Hindlimb muscle (tissue), 1 donor: Measurements from ENCODE around the gene ZP1. TPM values are rescaled to one million over a fixed set of nuclear protein-coding genes. Genes with fewer than 3 reads are reported as not detected.
"Not testable (repeated sequence)": the region's sequence is repeated elsewhere in the genome, so short reads cannot be mapped to it uniquely, and the experiment has no call there.

ENCODE experiments used
- DNase-seq: peaks from one replicate; pipeline ENCODE4 v3.0.0-alpha.2; 2013
- polyA plus RNA-seq: library from polyadenylated mRNA; unstranded; fragments of 120-200 nt; gene quantifications from one replicate; pipeline ENCODE4 v1.2.1, GENCODE V29; 2013; ENCODE audit not compliant: insufficient read length

Gene ZP1
- polyA plus RNA-seq, 1 donor = 0.36 TPM

DNA sequence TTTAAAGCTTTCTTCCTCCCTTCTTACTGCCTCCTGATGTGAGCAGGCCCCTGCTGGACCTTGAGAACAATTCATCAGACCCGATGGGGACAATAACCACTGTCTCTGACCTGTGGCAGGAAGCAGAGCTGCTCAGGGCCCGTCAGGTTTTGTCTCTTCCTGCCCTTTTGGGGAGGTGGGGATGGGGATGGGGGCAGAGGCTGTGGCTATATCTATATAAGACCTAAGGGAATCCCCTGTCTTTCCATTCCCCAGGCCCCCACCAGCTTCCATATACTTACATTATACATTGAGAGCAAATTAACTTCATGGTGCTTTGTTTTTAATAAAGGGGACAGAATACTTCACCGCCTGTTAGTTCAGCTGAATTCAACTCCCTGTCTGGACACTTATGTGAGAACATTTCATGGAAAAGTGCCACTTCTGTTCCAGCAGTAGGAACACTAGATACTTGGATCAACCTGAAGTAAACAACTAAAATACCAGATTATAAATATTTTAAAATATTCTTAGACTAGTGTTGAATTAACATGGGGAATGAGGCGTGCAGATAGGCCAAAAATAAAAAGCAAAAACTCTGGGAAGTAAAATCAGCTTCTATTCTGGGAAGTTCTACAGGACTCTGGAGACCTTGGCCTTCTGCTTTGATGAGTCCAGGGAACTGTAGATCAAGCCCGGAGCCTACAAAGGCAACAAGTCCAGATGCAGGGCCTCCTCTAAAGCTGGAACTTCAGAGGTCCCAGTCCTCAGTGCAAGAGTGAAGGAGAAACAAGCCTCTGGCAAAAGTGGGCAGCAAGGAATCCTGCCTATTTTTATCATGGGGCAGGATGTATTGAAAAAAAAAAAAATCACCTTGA lies 11.1 kb downstream of the ZP1 start:
- peak; percentile 50 for DNase-seq

GRCh38 chr11:60879104-60879503 lies 11.8 kb downstream of the ZP1 start:
- DNase-seq = no peak

DNA sequence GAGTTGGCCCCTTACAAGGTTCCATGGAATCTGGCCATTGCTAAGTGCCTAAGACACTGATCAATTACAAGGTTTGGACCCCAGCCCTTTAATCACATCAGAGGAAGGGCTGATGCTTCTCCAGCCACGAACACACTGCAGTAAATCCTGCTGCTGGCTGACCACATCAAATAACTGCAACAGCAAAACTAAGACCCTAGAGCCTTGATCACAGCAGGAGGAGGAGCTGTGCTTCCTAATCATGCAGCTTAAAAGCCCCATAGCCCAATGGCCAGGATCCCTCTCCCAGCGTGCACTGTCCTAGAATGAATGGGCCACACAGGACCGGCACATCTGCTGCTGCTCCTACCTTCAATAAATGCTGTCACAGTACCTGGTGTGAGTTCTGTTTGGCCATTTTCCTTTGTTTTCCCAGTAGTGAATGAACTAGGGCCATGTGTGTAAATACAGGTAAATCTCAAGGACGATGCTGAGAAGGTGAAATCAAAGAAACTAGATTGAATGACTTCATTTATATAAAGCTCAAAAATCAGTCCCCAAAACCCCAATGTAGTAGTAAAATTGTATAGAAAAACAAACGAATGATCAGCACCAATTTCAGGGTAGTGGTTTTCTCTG lies 12.7 kb downstream of the ZP1 start:
- DNase-seq = no peak

DNA sequence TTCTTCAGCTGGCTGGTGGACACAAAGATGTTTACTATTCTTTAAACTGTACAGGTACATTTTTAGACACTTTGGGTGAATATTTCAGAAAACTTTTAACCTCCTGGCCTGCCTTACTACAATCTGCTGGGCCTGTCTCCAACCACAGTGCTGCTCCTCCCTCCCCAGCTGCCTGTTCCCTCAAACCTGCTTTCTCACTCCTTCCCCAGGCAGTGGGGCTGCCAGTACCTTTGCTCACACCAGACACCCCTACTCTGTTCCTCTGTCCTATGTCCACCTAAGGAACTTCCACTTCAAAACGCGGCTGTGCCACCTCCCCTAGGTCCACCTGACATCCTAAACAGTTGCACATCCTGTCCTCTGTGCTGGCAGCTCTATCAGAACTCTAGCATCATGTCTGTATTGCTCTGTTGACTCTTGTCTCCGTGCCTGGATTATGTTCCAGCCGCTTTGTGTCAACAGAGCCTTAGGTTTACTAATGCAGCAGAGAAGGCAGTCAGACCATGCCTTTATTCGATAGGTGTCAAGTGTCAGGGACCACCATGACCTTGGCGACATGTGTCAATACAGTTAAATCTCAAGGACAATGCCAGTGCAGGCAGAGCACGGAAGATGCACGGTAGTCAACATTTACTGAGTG lies 13.4 kb downstream of the ZP1 start:
- DNase-seq = no peak

GRCh38 chr11:60887556-60887955 lies 20.2 kb downstream of the ZP1 start:
- DNase-seq = no peak

DNA sequence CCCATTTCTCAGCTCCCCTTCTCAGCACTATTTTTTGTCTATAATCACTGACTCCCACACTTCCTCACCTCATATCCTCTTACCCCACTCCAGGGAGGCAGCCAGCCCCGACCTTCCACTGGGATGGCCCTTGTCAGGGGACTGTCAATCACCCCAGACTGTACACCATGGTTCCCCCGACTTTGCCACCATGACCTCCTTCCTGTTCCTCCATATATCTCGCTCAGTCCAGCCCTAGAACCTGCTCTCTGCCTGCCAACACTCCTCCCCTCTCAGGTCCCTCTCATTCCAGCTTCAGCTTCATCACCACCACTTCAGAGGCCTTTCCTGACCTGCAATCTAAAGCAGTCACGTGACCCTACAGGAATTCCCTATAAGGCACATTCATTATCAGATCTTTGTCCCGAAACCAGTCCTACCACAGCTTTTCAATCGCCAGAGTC lies 22.5 kb downstream of the ZP1 start:
- DNase-seq = no peak

DNA sequence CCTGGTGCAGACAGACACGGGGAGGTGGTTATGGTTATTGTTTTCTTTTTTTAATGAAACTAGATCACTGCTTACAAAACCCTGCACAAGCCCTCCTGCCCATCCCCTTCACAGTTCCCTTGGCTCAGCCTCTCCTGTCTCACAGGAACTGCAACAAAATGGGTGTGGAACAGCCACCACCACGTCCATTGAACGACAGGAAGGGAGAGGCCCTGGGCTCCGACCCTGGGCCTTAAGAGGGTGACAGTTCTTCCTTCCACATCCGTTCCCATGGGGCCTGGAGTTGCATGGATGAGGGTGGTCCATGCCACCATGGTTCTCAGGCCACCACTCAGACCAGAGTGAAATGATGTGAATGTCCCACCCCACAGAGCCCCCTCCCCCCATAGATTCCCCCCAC lies 23.4 kb downstream of the ZP1 start:
- DNase-seq = no peak

GRCh38 chr11:60891103-60891741 lies 23.9 kb downstream of the ZP1 start:
- DNase-seq = no peak

DNA sequence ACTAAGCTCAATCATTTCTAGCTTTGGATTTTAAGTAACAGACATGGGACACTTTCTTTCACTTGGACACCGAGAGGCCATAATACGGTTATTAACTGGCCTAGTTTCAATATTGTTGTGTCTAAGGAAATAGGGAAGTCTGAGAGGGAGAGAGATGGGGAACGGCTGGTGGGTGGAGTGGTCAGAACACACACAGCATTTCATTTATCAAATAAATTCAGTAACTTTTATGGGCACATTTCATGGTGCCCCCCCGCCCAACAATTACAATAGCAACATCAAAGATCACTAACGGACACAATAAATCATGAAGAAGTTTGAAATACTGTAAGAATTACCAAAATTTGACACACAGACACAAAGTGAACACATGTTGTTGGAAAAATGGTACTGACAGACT lies 28.3 kb downstream of the ZP1 start:
- no peak for DNase-seq

GRCh38 chr11:60897496-60897895 lies 30.2 kb downstream of the ZP1 start:
- no peak for DNase-seq

DNA sequence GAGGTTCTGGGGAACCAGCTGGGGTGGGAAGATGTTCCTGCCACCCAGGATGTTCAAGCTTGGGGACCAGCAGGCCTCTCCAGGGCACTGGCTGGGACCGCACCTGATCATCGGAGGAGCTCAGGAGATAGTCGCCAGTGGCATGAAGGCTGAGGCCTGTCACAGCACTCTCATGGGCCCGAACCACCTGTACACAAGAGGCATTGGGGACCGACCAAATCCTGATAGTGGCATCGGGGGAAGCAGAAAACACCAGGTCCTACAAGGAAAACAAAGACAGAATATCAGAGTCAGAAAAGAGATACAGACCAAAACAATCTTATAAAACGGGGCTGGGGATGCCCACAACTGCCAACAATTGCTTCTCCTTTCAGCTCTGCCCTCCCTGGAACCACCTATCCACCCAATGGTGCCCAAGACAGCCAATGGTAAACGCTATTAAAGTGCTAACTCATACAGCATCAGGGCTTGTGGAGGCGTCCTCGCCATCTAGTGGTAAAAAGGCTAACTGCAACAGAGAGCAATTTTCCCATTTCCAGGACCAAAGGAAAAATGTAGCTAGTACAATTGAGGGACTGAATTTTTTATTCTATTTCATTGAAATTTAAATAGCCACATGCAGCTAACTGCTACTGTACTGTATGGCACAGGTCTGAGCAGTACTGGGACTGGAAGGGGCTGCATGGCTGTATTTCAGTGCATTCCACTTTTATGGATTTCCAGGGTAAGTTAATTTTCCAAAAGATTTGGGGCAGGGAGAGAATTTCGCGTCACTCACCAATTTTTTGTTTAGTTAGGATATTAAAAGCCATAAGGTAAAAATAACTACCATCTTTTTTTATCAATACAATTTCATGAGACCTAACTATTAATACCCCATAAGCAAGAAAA lies 31.9 kb downstream of the ZP1 start:
- peak; percentile 59 for DNase-seq

DNA sequence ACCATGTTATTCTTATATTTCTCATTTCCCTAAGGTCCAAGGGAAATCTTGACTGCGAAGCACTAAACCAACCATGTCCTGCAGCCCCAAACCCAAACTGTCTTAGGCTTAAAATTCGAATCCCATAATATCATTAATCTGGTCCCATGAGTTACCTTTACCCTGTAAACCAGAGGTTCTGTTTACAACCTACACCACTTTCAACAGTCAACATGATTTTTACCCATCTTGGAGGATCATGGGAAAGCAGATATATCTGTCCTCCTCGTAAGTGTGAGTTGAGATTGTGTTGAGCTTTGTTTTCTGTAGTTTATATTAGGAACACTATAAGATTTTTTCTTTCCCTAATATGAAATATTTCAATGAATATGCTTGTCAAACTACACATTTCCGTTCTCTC lies 32.6 kb downstream of the ZP1 start:
- DNase-seq = no peak

DNA sequence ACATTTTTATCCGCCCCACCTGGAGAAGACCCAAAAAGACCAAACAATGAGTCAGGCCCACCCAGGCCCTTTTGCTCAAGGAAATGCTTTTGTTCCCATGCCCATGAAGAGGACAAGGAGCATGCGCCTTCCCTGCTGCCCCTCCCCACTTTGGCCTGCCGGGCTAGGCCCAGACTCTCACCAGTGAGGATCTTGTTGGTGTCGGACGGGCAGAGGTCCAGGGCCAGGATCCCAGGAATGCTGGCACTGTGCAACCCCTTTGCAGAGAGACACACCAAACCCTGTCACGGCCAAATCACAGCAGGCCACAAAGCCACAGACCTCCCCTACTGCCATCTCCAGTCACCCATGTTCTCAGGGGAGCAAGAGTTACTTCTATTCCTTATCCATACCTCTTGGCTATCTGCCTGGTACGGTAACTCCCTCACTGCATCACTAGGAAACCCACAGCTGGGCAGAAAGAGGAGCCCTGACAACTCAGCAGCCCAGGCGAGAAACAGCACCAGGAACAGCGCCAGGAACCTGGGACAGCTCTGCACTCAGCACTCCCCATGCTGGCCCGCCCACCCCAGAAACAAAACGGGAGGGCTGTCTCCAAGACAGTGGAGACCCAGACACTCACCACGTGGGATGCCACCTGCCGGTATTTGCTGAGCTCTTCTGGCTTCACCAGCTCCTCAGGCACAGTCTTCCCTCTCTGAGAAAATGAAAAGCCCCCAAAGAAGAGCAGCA lies 33.5 kb downstream of the ZP1 start:
- no peak for DNase-seq

- no peak for DNase-seq
Observed at GRCh38 chr11:60902625-60903024, 35.3 kb downstream of the ZP1 start.

DNA sequence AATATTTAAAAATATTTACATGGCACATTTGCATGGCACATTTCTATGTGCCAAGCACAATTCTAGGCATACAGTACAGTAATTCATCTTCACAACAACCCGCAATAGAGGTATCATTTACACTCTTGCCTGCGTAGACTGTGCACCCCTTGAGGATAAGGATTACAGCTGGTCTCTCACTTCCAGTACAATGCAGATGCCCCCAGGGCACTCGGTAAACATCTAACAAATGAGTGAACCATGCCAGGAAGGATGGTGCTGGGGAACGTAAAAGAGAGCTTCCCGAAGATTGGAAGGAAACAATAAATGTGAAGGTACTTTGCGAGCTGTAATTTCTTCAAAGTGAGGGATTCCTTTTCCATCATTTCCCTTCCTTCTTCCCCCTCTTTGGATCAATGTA lies 37.7 kb downstream of the ZP1 start:
- no peak for DNase-seq

- DNase-seq = no peak
Observed at GRCh38 chr11:60905551-60906113, 38.3 kb downstream of the ZP1 start.

DNA sequence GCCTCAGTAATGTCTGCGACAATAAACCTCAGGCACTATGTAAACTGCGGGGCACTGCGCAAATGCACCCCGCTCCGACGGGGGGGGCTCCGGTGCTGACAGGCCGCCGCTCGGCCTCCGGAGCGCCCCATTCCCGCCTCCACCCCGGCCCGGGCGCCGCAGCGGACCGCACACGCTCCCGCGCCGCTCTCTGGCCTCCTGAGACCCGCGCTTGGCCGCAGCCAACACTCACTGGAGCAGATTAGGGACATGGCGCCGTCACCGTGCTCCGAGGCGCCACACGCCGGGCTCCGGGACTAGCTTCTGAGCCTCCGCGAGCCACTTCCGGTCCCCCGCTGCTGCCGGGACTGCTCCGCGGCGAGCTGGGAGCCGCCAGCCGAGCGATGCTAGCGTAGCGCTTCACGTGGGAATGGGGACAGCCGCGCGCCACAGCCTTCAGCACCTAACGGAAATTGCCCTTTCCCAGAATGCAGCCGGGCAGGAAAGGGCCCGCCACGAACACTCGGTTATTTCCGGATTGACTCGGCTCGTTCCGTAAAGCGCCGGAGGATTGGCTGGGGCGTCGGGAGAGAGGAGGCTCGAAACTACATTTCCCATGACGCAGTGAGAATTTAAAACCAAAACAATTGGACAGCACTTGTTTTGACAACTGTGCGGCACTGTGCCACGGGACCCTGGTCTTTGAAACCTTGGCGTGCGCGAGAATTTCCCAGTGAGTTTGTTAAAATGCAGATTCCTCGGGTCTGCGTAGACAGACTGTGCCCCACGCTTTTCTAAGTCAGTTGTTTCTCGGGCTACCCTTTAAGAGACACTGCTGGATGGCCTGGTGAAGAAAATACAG lies 39.0 kb downstream of the ZP1 start, which contains the start of gene PRPF19:
Gene PRPF19 (minus strand): TSS at position 454 of the 841 bp plus-strand sequence. CDS start 203 bp downstream, at position 251.
- peak; percentile 97 for DNase-seq

GRCh38 chr11:60908803-60909202 lies 41.5 kb downstream of the ZP1 start:
- no peak for DNase-seq

GRCh38 chr11:60909680-60910280 lies 42.4 kb downstream of the ZP1 start:
- DNase-seq = not testable (repeated sequence)
